ENCODE measurements around the gene TTL. TPM values are rescaled to one million over a fixed set of nuclear protein-coding genes. Genes with fewer than 3 reads are reported as not detected.
"Not testable (repeated sequence)": the region's sequence is repeated elsewhere in the genome, so short reads cannot be mapped to it uniquely, and the experiment has no call there.

Gene TTL
- total RNA-seq, 2 experiments from 2014 or later, result 29.2 to 29.6 TPM

- H3K27ac Mint-ChIP-seq, result no peak overlapping the region
- H3K4me1 Mint-ChIP-seq (ENCODE audit: low read depth), result no peaks in the 10 kb centered on the region
- H3K36me3 Mint-ChIP-seq (ENCODE audit: low read depth), result peaks cover 43% of the 10 kb centered on the region
- ChIA-PET POLR2A (no interaction called here), CTCF (interaction anchor here (1.5 kb wide), 1 partner anchor 40 kb away, joined by 3 read pairs; no protein-coding TSS in a partner anchor)
- TF ChIP-seq CTCF (IDR thresholded peaks at IDR 0.05), result no peak
- intact Hi-C loops (cut with micrococcal nuclease), result no loop called here
- DNase-seq (no peak), ATAC-seq (no peak)
- no peaks in the 10 kb centered on the region for H3K27me3 Mint-ChIP-seq
- no peak overlapping the region for H3K4me3 Mint-ChIP-seq
- H3K9me3 Mint-ChIP-seq, result peaks cover under 1% of the 10 kb centered on the region
Observed at GRCh38 chr2:112520234-112520783, 38.4 kb downstream of the TTL start.

GRCh38 chr2:112523291-112523777 is 41.4 kb downstream of the TTL start:
- H3K4me3 Mint-ChIP-seq, result no peak overlapping the region
- H3K27me3 Mint-ChIP-seq, result no peaks in the 10 kb centered on the region
- no peaks in the 10 kb centered on the region for H3K4me1 Mint-ChIP-seq (ENCODE audit: low read depth)
- intact Hi-C loops (cut with micrococcal nuclease), result no loop called here
- H3K36me3 Mint-ChIP-seq (ENCODE audit: low read depth), result peaks cover 53% of the 10 kb centered on the region
- CTCF ChIA-PET, result no interaction called here
- no peaks in the 10 kb centered on the region for H3K9me3 Mint-ChIP-seq
- no peak overlapping the region for H3K27ac Mint-ChIP-seq
- ATAC-seq (no peak), DNase-seq (no peak)
- POLR2A ChIA-PET, result no interaction called here
- TF ChIP-seq CTCF (IDR thresholded peaks at IDR 0.05), result no peak

- H3K27ac Mint-ChIP-seq; intact Hi-C loops (cut with micrococcal nuclease); H3K4me3 Mint-ChIP-seq; DNase-seq; POLR2A ChIA-PET; H3K4me1 Mint-ChIP-seq (ENCODE audit: low read depth); H3K9me3 Mint-ChIP-seq; ATAC-seq; CTCF ChIA-PET; H3K27me3 Mint-ChIP-seq: not testable (repeated sequence)
- H3K36me3 Mint-ChIP-seq (ENCODE audit: low read depth), result peaks cover 59% of the 10 kb centered on the region
Observed at GRCh38 chr2:112524276-112524675, 42.3 kb downstream of the TTL start.

GRCh38 chr2:112528541-112528940 is 46.6 kb downstream of the TTL start:
- DNase-seq (no peak), ATAC-seq (no peak)
- CTCF ChIA-PET, result no interaction called here
- intact Hi-C loops (cut with micrococcal nuclease), result no loop called here
- H3K9me3 Mint-ChIP-seq, result no peaks in the 10 kb centered on the region
- no peaks in the 10 kb centered on the region for H3K4me1 Mint-ChIP-seq (ENCODE audit: low read depth)
- H3K27me3 Mint-ChIP-seq, result no peaks in the 10 kb centered on the region
- no peak overlapping the region for H3K4me3 Mint-ChIP-seq
- TF ChIP-seq CTCF (IDR thresholded peaks at IDR 0.05), result no peak
- no peak overlapping the region for H3K27ac Mint-ChIP-seq
- POLR2A ChIA-PET, result interaction anchor here (0.8 kb wide), 1 partner anchor 14 kb away, joined by 3 read pairs; no protein-coding TSS in a partner anchor
- peaks cover 40% of the 10 kb centered on the region for H3K36me3 Mint-ChIP-seq (ENCODE audit: low read depth)

- DNase-seq, result no peak
- no peak overlapping the region for H3K4me3 Mint-ChIP-seq
- H3K27me3 Mint-ChIP-seq, result no peaks in the 10 kb centered on the region
- CTCF ChIA-PET, result no interaction called here
- H3K4me1 Mint-ChIP-seq (ENCODE audit: low read depth), result no peaks in the 10 kb centered on the region
- POLR2A ChIA-PET, result no interaction called here
- no peak overlapping the region for H3K27ac Mint-ChIP-seq
- intact Hi-C loops (cut with micrococcal nuclease), result no loop called here
- ATAC-seq, result no peak
- H3K36me3 Mint-ChIP-seq (ENCODE audit: low read depth), result peaks cover 37% of the 10 kb centered on the region
- no peaks in the 10 kb centered on the region for H3K9me3 Mint-ChIP-seq
- no peak for TF ChIP-seq CTCF (IDR thresholded peaks at IDR 0.05)
Observed at GRCh38 chr2:112529757-112530156, 47.8 kb downstream of the TTL start.

All from activated CD8-positive, alpha-beta T cell treated with anti-CD3 and anti-CD28 coated beads for 36 hours (primary cell).